T47D (cell line): ENCODE results near the gene TGFB1.

Experiments used
- DNase-seq, 2 experiments: peaks; one replicate each; pipeline versions ENCODE4 v3.0.0 to v3.0.0-alpha.2; 2011 to 2012; ENCODE audit warnings: low read depth in 1 of 2, low spot score in 1 of 2
- JUND ChIP-seq: IDR thresholded peaks from 2 replicates; pipeline ENCODE4 v1.6.1; 2012; ENCODE audit warnings: low read depth
- in situ Hi-C: cut with HindIII; loops from 2 replicates; pipeline ENCODE4 v1.10.0; 2016; ENCODE audit warnings: low sequenced_read_pairs, low pct_unique_long_range_greater_than_20kb

TGFB1 gene

DNA sequence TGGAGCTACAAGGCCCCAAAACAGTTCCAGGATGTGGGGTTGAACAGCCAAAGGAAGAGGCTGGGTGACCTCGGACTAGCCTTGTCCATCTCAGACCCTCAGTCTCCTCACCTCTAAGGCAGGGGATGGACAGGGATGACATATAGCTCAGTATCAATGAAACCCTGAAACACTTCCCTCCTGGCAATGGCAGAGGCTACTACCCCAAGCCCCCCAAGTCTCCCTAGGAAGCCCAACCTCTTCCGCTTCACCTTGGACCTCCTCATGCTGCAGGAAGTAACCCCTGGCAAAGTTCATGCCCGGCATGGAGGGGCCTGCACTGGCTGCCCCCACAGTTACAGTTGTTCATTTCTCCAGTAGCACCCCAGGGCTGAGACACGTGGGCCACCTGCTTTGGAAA, 33.2 kb downstream of the TGFB1 start:
- no peak for DNase-seq
- in situ Hi-C loops, result no loop called here
- no peak for TF ChIP-seq JUND

DNA sequence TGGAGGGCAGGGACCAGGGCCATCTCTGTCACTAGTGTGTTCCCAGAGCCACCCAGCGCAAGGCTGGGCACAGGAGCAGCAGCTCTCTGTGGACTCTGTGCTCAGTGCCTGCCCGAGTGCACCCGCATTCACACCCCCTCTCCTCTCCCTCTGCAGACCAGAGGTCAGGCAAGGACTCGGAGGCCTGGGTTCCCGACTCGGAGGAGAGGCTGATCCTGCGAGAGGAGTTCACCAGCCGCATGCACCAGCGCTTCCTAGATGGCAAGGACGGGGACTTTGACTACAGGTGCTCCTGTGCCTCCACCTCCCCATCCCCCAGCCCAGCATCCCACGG, 33.6 kb downstream of the TGFB1 start:
- TF ChIP-seq JUND, result no peak
- in situ Hi-C loops, result no loop called here
- DNase-seq, result no peak

DNA sequence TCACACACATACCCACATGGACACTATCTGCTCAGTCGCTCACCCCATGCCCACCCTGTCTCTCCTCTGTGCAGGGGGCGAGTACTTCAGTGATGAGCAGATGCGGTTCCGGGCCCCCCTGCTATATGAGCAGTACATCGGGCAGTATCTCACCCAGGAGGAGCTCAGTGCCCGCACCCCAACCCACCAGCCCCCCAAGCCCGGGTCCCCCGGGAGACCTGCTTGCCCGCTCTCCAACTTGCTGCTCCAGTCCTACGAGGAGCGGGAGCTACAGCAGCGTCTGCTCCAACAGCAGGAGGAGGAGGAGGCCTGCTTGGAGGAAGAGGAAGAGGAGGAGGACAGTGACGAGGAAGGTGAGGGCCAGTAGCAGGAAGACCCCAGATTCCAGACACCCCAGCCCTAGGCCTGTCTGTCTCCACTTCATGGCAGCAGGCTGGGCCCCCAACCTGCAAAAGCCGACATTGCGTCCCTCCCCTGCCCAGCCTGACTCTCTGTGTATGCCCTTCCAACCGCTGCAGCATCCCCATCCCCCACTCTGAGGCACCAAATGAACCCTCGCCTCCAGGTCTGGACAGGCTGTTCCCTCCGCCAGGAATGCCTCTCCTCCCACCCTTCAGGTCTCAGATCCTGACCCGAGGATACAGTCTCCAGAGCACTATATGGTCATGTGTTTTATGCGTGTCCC, 34.1 kb downstream of the TGFB1 start:
- no peak for DNase-seq
- no peak for TF ChIP-seq JUND
- in situ Hi-C loops, result no loop called here

DNA sequence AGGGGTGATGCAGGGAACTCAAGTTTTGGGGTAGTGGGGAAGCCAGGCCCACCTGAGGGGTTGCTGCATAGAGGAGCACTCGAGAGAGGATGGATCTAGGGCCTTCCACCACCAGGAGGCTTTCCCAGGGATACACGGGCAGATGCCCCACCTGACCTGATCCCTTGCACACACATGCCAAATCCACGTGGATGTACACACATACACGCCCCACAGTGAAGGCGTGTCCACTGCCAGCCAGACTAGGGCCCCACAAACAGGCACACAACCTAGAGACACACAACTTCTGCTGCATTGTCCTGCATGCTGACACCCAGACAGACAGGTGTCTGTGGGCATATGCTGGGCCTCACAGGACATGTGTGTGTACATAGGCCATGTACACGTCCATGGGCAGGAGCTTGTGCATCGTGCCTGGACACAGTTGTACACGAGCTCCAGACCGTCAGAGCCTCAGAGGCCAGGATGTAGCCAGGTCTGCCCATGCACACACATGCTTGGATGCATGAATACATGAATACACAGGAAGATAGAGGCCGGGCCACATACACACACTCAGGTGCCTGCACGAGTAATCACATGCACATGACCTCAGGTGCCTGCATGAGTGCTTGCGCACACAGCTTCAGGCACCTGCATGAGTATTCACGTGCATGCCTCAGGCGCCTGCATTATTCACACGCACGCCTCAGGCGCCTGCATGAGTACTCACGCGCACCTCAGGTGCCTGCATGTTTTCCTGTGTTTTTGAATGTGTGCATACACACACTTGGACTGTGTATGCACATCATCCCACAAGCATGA, 34.8 kb downstream of the TGFB1 start:
- DNase-seq, result no peak
- in situ Hi-C loops, result no loop called here
- no peak for TF ChIP-seq JUND

DNA sequence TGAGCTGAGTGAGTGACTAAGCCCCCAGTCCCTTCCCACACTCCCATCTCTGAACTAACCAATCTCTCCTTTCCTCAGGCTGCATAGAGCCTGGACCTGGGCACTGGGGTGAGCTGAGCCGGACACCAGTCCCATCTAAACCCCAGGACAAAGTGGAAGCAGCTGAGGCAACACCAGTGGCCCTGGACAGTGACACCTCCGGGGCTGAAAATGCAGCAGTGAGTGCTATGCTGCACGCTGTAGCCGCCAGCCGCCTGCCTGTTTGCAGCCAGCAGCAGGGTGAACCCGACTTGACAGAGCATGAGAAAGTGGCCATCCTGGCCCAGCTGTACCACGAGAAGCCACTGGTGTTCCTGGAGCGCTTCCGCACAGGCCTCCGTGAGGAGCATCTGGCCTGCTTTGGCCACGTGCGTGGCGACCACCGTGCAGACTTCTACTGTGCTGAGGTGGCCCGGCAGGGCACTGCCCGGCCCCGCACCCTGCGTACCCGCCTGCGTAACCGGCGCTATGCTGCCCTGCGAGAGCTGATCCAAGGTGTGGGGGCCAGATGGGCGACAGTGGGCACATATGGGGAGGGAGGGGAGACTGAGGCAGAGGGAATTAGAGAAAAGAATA, 37.3 kb downstream of the TGFB1 start:
- in situ Hi-C loops, result no loop called here
- TF ChIP-seq JUND, result no peak
- no peak for DNase-seq

DNA sequence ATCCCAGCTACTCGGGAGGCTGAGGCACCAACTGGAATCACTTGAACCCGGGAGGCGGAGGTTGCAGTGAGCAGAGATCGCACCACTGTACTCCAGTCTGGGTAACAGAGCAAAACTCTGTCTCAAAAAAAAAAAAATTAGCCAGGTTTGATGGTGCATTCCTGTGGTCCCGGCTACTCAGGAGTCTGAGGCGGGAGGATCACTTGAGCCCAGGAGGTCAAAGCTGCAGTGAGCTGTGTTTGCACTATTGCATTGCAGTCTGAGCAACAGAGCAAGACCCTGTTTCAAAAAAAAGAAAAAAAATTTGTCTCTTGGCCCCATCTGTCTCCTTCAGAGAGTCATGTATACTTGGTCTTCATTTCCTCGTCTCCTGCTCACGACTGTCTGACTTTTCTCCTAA, 42.1 kb downstream of the TGFB1 start:
- no peak for DNase-seq
- no peak for TF ChIP-seq JUND
- in situ Hi-C loops, result no loop called here

DNA sequence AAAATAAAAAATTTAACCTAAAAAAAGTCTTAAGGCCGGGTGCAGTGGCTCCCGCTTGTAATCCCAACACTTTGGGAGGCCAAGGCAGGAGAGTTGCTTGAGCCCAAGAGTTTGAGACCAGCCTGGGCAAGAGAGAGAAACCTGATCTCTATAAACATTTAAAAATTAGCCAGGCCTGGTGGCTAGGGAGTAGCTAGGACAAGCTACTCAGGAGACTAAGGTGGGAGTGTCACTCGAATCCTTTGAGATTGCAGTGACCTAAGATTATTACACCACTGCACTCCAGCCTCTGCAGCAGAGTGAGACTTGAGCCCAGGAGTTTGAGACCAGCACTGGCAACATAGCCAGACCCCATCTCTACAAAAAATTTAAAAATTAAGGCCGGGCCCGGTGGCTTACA, 42.6 kb downstream of the TGFB1 start:
- DNase-seq, result no peak
- TF ChIP-seq JUND, result no peak
- in situ Hi-C loops, result no loop called here

DNA sequence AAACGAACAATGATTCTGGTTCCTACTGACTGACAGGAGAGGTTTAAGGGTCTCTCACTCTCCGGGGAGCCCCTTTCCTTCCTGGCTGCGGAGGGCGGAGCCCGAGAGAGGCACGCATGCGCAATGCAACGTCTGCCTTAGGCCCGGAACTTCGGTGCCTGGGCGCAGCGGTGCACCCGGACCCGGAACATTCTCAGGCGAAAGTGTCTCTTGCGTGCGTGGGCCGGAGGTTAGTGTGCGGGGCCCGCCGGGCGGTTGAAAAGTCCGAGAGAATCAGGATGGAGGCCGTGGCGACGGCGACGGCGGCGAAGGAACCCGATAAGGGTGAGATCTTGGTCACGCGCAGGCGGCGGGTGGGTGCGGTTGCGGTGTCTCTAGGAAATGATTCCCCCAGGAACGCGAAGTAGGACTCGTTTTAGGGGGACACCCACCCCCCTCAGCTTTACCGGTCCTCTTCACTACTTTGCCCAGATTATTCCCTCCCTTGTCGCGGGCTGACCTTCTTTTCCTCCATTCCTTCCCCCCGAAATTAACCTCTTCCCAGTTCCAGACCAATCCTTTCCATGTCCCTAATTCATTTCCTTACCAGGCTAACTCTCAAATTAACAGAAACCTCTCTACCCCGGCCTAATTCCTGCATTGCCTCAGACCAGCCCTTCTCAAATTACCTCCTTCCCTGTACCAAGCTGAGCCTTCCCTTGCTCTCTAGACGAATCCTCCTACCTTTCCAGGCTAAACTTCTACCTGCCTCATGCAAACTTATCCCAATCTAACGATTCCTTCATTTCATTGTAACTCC, 43.5 kb downstream of the TGFB1 start, which contains the start of gene CCDC97:
TSS of gene CCDC97 (plus strand) at position 140 of the 799 bp plus-strand sequence. CDS start at position 279, 139 bp downstream.
- TF ChIP-seq JUND, result no peak
- in situ Hi-C loops, result no loop called here
- peak; percentile 71 to 84 for DNase-seq

DNA sequence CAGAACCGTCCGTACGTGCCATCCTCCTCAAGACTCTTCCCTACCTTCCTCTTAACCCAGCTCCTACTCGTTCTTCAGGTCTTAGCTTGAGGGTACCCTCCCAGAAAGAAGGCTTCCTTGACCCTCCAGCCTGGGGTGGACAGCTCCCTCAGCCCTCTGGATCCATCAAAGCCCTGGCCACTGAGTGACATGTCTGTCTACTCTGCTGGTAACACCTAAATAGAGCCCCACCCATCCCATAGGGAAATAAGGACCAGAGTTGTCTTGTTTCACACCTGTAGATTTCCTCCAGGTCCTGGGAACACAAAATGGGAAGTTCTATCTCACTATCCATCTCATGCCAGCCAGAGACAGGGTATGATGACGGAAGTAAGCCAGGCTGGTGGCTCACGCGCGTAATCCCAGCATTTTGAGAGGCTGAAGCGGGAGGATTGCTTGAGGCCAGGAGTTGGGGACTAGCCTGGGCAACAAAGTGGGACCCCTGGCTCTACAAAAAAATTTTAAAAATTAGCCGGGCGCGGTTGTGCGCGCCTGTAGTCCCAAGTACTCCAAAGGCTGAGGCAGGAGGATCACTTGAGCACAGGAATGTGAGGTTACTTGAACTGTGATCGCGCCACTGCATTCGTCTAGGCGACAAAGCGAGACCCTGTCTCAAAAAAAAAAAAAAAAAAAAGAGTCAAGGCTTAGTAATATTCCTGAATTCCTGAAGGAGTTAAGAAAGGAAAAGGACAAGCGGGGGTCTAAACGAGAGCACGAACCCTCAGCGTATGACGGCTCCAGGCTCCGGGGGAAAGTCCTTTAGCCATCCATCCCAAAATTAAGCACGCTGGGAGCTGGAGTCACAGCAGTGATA, 44.3 kb downstream of the TGFB1 start:
- no peak for TF ChIP-seq JUND
- DNase-seq, result peak in 1 of 2 experiments; percentile 46
- in situ Hi-C loops, result no loop called here

DNA sequence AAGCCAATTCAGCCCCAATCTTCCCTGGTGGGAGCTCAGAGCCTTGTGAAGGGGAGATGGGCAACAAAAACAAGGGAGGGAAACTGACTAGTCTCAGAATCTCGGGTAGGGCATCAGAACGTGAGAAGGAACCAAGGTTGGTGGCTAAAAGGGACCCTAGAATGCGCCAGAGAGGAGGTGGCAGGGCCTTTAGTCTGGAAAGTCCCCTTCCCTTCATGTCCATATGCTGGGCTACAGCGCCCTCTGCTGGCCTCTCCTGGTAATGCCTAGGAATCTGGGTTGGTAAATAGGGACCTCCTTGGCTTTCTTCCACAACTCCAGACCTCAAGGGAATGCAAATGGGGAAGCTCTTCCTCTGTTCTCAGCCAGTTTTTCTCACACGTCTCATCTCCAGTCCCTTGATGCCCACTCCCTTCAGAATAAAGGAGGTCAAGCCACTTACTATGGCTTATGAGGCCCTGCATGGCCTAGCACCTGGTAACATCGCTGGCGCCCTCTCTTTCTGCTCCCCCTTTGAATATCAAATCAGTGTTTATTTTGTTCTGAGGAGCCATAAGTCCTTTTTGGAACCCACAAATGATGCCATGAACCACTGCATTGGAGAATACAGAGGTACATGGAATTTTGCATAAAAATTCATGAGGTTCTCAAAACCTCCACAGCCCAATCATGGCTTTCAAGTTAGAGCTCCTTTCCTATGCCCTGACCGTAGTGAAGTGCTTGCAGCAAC, 45.1 kb downstream of the TGFB1 start:
- TF ChIP-seq JUND, result no peak
- in situ Hi-C loops, result no loop called here
- DNase-seq, result peak in 1 of 2 experiments; percentile 87

DNA sequence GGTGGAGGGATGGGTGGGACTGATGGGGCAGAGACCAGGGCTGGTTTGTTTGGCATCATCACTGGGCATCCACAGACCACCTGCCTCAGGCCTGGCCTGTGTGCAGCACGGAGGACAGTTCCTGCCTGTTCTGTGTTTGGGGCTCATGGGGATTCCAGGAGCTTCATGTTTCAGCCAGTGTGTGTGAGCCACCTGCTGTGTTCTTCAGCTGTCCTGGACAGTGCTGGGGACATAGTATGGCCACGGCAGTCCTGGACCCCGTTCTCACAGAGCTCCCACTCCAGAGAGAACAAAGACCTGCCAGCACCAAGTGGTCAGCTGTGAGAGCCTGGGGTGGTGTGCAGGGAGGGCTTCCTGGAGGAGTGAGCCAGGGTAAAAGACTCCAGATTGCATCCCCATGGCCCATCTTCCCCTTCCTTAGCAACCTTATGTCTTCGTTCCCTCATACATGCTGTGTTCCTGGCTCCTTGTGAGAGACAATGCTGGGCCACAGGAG, 45.7 kb downstream of the TGFB1 start:
- no peak for TF ChIP-seq JUND
- DNase-seq, result no peak
- in situ Hi-C loops, result no loop called here
